Skeletal muscle tissue (tissue), 4 donors: ENCODE data around the gene PEMT. TPM values are rescaled to one million over a fixed set of nuclear protein-coding genes. Genes with fewer than 3 reads are reported as not detected.

Source experiments
- H3K27ac ChIP-seq: one replicate; pipeline ENCODE4 v1.7.0; 2013; ENCODE audit warnings: mild to moderate bottlenecking, low read depth, low read length, inconsistent platforms
- H3K27me3 ChIP-seq, 3 donors: one replicate each; pipeline ENCODE4 v1.7.0; 2013; ENCODE audit warnings: low read length in 3 of 3; ENCODE audit not compliant: control insufficient read depth in 3 of 3, insufficient read depth in 3 of 3
- H3K36me3 ChIP-seq, 3 donors: one replicate each; pipeline ENCODE4 v1.7.0; 2013; ENCODE audit warnings: low read length in 3 of 3; ENCODE audit not compliant: control insufficient read depth in 3 of 3, insufficient read depth in 3 of 3
- H3K4me1 ChIP-seq, 3 donors: one replicate each; pipeline ENCODE4 v1.7.0; 2013; ENCODE audit warnings: low read length in 3 of 3, mild to moderate bottlenecking in 3 of 3; ENCODE audit not compliant: control insufficient read depth in 3 of 3, insufficient read depth in 3 of 3
- H3K4me3 ChIP-seq, 3 donors: one replicate each; pipeline ENCODE4 v1.7.0; 2013; ENCODE audit warnings: low read length in 3 of 3
- H3K9ac ChIP-seq, 3 donors: one replicate each; pipeline ENCODE4 v1.7.0; 2013; ENCODE audit warnings: low read length in 3 of 3, mild to moderate bottlenecking in 3 of 3, moderate library complexity in 2 of 3, low read depth in 1 of 3
- H3K9me3 ChIP-seq, 3 donors: one replicate each; pipeline ENCODE4 v1.7.0; 2013; ENCODE audit warnings: low read length in 3 of 3; ENCODE audit not compliant: control insufficient read depth in 3 of 3
- total RNA-seq: library from RNA; depleted of rRNA; stranded (reverse); fragments of >200 nt; gene quantifications from one replicate; pipeline ENCODE4 v1.2.3, GENCODE V29; 2014
- donor health status: Osteomylitis.

PEMT gene
- total RNA-seq, 1 donor from 2014 or later, result 32.4 TPM

GRCh38 chr17:17547210-17547764, 44.2 kb downstream of the PEMT start:
- H3K4me1 ChIP-seq, result peaks cover 5 to 21% (median 19%) of the 10 kb centered on the region in 3 donors
- no peak overlapping the region for H3K9ac ChIP-seq
- H3K36me3 ChIP-seq, result no peaks in the 10 kb centered on the region
- H3K27ac ChIP-seq, result no peak overlapping the region
- H3K9me3 ChIP-seq, result no peaks in the 10 kb centered on the region
- H3K4me3 ChIP-seq, result no peak overlapping the region
- no peaks in the 10 kb centered on the region for H3K27me3 ChIP-seq

- H3K9ac ChIP-seq, result no peak overlapping the region
- H3K27ac ChIP-seq, result no peak overlapping the region
- no peaks in the 10 kb centered on the region for H3K27me3 ChIP-seq
- H3K4me3 ChIP-seq, result no peak overlapping the region
- H3K36me3 ChIP-seq, result no peaks in the 10 kb centered on the region
- no peaks in the 10 kb centered on the region for H3K9me3 ChIP-seq
- peaks cover 4 to 18% (median 17%) of the 10 kb centered on the region in 3 donors for H3K4me1 ChIP-seq
These were observed 44.9 kb downstream of the PEMT start for GRCh38 chr17:17546399-17547185.

- no peaks in the 10 kb centered on the region for H3K9me3 ChIP-seq
- no peaks in the 10 kb centered on the region for H3K36me3 ChIP-seq
- H3K27ac ChIP-seq, result no peak overlapping the region
- H3K9ac ChIP-seq, result no peak overlapping the region
- H3K4me3 ChIP-seq, result no peak overlapping the region
- H3K4me1 ChIP-seq, result peaks cover 8 to 22% (median 14%) of the 10 kb centered on the region in 3 donors
- no peaks in the 10 kb centered on the region for H3K27me3 ChIP-seq
These were observed 45.5 kb downstream of the PEMT start for GRCh38 chr17:17545984-17546383.

- Histone ChIP-seq H3K4me1 (peaks cover 8 to 30% (median 18%) of the 10 kb centered on the region in 3 donors), H3K36me3 (no peaks in the 10 kb centered on the region), H3K4me3 (no peak overlapping the region), H3K27ac (no peak overlapping the region), H3K9me3 (no peaks in the 10 kb centered on the region), H3K9ac (no peak overlapping the region), H3K27me3 (no peaks in the 10 kb centered on the region)
These were observed 46.3 kb downstream of the PEMT start for GRCh38 chr17:17545031-17545820.

GRCh38 chr17:17542906-17543635, 48.4 kb downstream of the PEMT start:
- Histone ChIP-seq H3K27ac (no peak overlapping the region), H3K9me3 (no peaks in the 10 kb centered on the region), H3K4me1 (peaks cover 8 to 37% (median 25%) of the 10 kb centered on the region in 3 donors)

GRCh38 chr17:17541640-17542001, 49.9 kb downstream of the PEMT start:
- Histone ChIP-seq H3K27me3 (no peaks in the 10 kb centered on the region), H3K4me1 (peaks cover 8 to 50% (median 35%) of the 10 kb centered on the region in 3 donors), H3K36me3 (no peaks in the 10 kb centered on the region), H3K9ac (no peak overlapping the region), H3K4me3 (no peak overlapping the region), H3K27ac (no peak overlapping the region), H3K9me3 (no peaks in the 10 kb centered on the region)

More at GRCh38 chr17:17542906-17543635, 48.4 kb downstream of the PEMT start:
- H3K9ac ChIP-seq, result no peak overlapping the region
- no peak overlapping the region for H3K4me3 ChIP-seq
- no peaks in the 10 kb centered on the region for H3K27me3 ChIP-seq
- H3K36me3 ChIP-seq, result no peaks in the 10 kb centered on the region

GRCh38 chr17:17540935-17541639, 50.4 kb downstream of the PEMT start:
- H3K36me3 ChIP-seq, result no peaks in the 10 kb centered on the region
- H3K4me1 ChIP-seq, result peaks cover 14 to 54% (median 40%) of the 10 kb centered on the region in 3 donors
- no peaks in the 10 kb centered on the region for H3K27me3 ChIP-seq
- peak overlapping the region in 1 of 3 donors; percentile 8 for H3K9ac ChIP-seq
- H3K27ac ChIP-seq, result no peak overlapping the region
- no peak overlapping the region for H3K4me3 ChIP-seq
- H3K9me3 ChIP-seq, result no peaks in the 10 kb centered on the region

GRCh38 chr17:17540278-17540906, 51.1 kb downstream of the PEMT start:
- Histone ChIP-seq H3K36me3 (no peaks in the 10 kb centered on the region), H3K27me3 (no peaks in the 10 kb centered on the region), H3K4me1 (peaks cover 20 to 54% (median 44%) of the 10 kb centered on the region in 3 donors), H3K4me3 (no peak overlapping the region), H3K9me3 (no peaks in the 10 kb centered on the region), H3K9ac (peak overlapping the region in 1 of 3 donors; percentile 8), H3K27ac (no peak overlapping the region)

GRCh38 chr17:17539591-17539990, 51.9 kb downstream of the PEMT start:
- Histone ChIP-seq H3K4me3 (no peak overlapping the region), H3K27ac (no peak overlapping the region), H3K36me3 (no peaks in the 10 kb centered on the region), H3K27me3 (no peaks in the 10 kb centered on the region), H3K4me1 (peaks cover 20 to 52% (median 44%) of the 10 kb centered on the region in 3 donors), H3K9ac (no peak overlapping the region), H3K9me3 (no peaks in the 10 kb centered on the region)
